Transverse colon (tissue), 4 donors: Measurements from ENCODE around the gene ATP6V1F. TPM values are rescaled to one million over a fixed set of nuclear protein-coding genes. Genes with fewer than 3 reads are reported as not detected.

Source experiments
- DNase-seq: peaks from one replicate; pipeline ENCODE4 v3.0.0-alpha.2; 2019
- H3K27ac ChIP-seq, 4 donors: fragments of 200-600 bp; sonication (generic); 2 replicates each; pipeline ENCODE4 v1.5.1; 2016 to 2018; ENCODE audit warnings: inconsistent platforms in 4 of 4
- H3K27me3 ChIP-seq: fragments of 200-600 bp; sonication (generic); 2 replicates; pipeline ENCODE4 v1.5.1; 2017; ENCODE audit warnings: inconsistent platforms
- H3K36me3 ChIP-seq, 4 donors: fragments of 200-600 bp; sonication (generic); 2 replicates each; pipeline ENCODE4 v1.5.1; 2017 to 2019; ENCODE audit warnings: inconsistent platforms in 4 of 4
- H3K4me1 ChIP-seq, 4 donors: fragments of 200-600 bp; sonication (generic); 2 replicates each; pipeline ENCODE4 v1.5.1; 2017 to 2020; ENCODE audit warnings: inconsistent platforms in 4 of 4
- H3K4me3 ChIP-seq, 4 donors: fragments of 200-600 bp; sonication (generic); 1 replicate in 1 of 4; 2 replicates in 3 of 4; pipeline versions ENCODE4 v1.5.1 to v1.6.1; 2017 to 2019; ENCODE audit warnings: inconsistent platforms in 4 of 4
- H3K9me3 ChIP-seq, 2 donors: fragments of 200-600 bp; sonication (generic); 2 replicates each; pipeline ENCODE4 v1.5.1; 2017 to 2019; ENCODE audit warnings: inconsistent platforms in 2 of 2
- EP300 ChIP-seq: sonication (generic); formaldehyde crosslinking; IDR thresholded peaks from one replicate; pipeline ENCODE4 v1.6.1; 2017; ENCODE audit warnings: antibody characterized with exemption, low read depth
- POLR2A ChIP-seq: fragments of 450-650 bp; IDR thresholded peaks from one replicate; pipeline ENCODE4 v1.6.1; 2016; ENCODE audit warnings: antibody characterized with exemption, mild to moderate bottlenecking, moderate library complexity
- POLR2AphosphoS5 ChIP-seq, 3 donors: sonication (generic); formaldehyde crosslinking; IDR thresholded peaks; one replicate each; pipeline ENCODE4 v1.6.1; 2016; ENCODE audit warnings: antibody characterized with exemption in 3 of 3
- WGBS, 2 donors: methylation state at CpG; one replicate each; pipeline ENCODE4 v1.1.5; 2018; ENCODE audit warnings: low coverage in 1 of 2; 5-methylcytosine and 5-hydroxymethylcytosine counted together
- in situ Hi-C, 4 donors: fragments of 200-750 bp; cut with MboI; loops; one replicate each; pipeline versions ENCODE4 v1.15.0 to v1.15.1; 2017; ENCODE audit warnings: low sequenced_read_pairs in 3 of 4, low pct_ligation_motif_present in 1 of 4, low pct_unique_long_range_greater_than_20kb in 1 of 4
- intact Hi-C: fragments of 100-400 bp; cut with DNase I; formaldehyde crosslinking; loops from one replicate; pipeline ENCODE4 v1.15.1; 2023; ENCODE audit warnings: low total_unique reads
- total RNA-seq, 4 donors: library from RNA; depleted of rRNA; stranded (reverse); fragments of >200 nt; gene quantifications; one replicate each; pipeline ENCODE4 v1.1.0, GENCODE V29; 2016
- TF ChIP-seq, protein P1 (sequence below), 5 experiments: fragments of 200-600 bp in 3 of 5; fragments of 450-650 bp in 2 of 5; sonication (generic) in 3 of 5; IDR thresholded peaks; 1 replicate in 2 of 5; 2 replicates in 3 of 5; pipeline ENCODE4 v1.5.1; 2016 to 2017; ENCODE audit warnings: antibody characterized with exemption in 5 of 5, inconsistent platforms in 3 of 5, mild to moderate bottlenecking in 2 of 5, moderate library complexity in 1 of 5

The ATP6V1F gene
- total RNA-seq, 4 donors from 2014 or later: 25.5 to 128 (median 63.2) TPM

DNA sequence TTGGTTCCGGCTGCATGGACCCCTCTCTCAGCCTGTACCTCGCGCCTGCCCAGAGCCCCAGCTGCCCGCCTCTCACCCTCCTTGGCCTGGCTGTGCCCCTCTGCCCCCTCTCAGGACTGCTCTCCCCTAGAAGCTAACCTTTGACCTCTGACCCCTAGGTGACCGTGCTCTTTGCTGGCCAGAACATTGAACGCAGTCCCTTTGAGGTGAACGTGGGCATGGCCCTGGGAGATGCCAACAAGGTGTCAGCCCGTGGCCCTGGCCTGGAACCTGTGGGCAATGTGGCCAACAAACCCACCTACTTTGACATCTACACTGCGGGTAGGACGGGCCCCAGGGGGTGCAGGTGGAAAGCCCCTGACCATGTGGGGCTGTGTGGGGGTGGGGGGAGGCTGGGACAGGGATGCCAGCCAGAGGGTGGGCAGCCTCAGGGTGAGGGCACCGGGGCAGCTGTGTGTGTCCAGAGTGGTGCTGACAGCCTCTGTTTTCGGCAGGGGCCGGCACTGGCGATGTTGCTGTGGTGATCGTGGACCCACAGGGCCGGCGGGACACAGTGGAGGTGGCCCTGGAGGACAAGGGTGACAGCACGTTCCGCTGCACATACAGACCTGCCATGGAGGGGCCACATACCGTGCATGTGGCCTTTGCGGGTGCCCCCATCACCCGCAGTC is 24.4 kb upstream of the ATP6V1F start:
- H3K9me3 ChIP-seq: no peaks in the 10 kb centered on the region
- WGBS, 2 donors: 92% methylated on average over 19 of the region's 22 CpGs; no CpG with 5 or more reads in 1 of the 2 donors
- no peak overlapping the region for H3K4me3 ChIP-seq
- no peaks in the 10 kb centered on the region for H3K36me3 ChIP-seq
- peaks cover 0 to 19% (median 10%) of the 10 kb centered on the region in 4 donors for H3K4me1 ChIP-seq
- in situ Hi-C loops: no loop called here
- TF ChIP-seq EP300 (no peak), POLR2AphosphoS5 (IDR thresholded peaks at IDR 0.05) (no peak), POLR2A (no peak)
- TF ChIP-seq, protein P1, sequence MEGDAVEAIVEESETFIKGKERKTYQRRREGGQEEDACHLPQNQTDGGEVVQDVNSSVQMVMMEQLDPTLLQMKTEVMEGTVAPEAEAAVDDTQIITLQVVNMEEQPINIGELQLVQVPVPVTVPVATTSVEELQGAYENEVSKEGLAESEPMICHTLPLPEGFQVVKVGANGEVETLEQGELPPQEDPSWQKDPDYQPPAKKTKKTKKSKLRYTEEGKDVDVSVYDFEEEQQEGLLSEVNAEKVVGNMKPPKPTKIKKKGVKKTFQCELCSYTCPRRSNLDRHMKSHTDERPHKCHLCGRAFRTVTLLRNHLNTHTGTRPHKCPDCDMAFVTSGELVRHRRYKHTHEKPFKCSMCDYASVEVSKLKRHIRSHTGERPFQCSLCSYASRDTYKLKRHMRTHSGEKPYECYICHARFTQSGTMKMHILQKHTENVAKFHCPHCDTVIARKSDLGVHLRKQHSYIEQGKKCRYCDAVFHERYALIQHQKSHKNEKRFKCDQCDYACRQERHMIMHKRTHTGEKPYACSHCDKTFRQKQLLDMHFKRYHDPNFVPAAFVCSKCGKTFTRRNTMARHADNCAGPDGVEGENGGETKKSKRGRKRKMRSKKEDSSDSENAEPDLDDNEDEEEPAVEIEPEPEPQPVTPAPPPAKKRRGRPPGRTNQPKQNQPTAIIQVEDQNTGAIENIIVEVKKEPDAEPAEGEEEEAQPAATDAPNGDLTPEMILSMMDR (IDR thresholded peaks at IDR 0.05): no peak
- peaks cover 2% of the 10 kb centered on the region for H3K27me3 ChIP-seq
- intact Hi-C loops: no loop called here
- H3K27ac ChIP-seq: peak overlapping the region in 3 of 4 donors; percentile 29 to 78 (median 48)
- DNase-seq: no peak

DNA sequence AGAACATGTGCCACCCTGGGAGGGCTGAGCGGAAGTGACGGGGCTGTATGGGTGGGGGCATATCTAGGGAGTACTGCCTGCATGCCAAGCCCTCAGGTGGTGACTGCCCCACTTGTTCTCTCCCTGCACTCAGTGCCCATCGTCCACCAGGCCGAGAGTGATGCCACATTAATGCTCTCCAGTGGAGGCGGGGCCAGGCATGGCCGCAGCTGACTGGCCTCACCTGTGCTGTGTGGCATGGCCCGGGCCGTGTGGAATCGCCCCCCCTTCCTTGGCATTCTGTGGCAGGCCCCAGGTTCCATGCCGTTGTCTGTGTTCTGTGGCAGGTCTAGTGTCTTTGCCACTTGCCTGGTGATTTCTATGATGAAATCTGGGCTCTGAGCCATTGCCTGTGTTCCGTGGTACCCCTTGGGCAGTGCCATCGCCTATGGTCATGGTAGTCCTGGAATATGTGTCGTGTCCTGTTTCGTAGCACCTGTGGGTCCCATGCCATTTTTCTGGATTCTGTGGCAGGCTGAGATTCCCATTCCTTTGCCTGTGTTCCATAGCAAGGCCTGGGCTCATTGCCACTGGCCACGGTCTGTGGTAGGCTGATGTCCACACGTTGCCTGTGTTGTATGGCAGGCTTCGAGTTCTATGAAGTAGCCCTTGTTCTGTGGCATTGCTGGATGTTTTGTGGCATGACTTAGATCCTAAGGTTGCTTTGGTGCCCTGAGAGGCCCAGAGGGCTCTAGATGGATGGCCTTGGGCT is 23.5 kb upstream of the ATP6V1F start:
- Histone ChIP-seq H3K4me1 (peaks cover 0 to 11% (median 5%) of the 10 kb centered on the region in 4 donors), H3K4me3 (no peak overlapping the region), H3K27ac (peak overlapping the region in 3 of 4 donors; percentile 39 to 78 (median 48)), H3K9me3 (no peaks in the 10 kb centered on the region), H3K27me3 (no peaks in the 10 kb centered on the region), H3K36me3 (no peaks in the 10 kb centered on the region)
- in situ Hi-C loops (no loop called here), intact Hi-C loops (loop anchor here (1.0 kb wide), 1 partner anchor 97 kb away; no protein-coding TSS in a partner anchor)
- no peak for DNase-seq
- TF ChIP-seq POLR2A (no peak), EP300 (no peak)
- TF ChIP-seq, protein P1 (IDR thresholded peaks at IDR 0.05): no peak
- WGBS, 2 donors: 84% methylated on average over 16 of the region's 17 CpGs; no CpG with 5 or more reads in 1 of the 2 donors

DNA sequence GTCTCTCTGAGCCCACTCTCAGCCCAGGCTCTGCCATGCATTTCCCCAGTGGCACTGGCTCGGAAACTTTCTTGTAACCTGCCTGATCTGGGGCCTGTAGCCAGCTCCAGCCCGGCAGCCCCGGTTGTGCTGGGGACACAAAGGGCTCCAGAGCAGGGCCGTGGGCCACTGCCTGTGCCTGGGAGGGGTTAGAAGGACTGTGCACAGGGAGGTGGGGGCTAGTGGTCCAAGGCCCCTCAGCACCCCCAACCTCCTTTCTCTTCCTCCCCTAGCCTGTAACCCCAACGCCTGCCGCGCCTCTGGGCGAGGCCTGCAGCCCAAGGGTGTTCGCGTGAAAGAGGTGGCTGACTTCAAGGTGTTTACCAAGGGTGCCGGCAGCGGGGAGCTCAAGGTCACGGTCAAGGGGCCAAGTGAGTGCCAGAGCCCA is 22.9 kb upstream of the ATP6V1F start:
- no peak for DNase-seq
- H3K36me3 ChIP-seq: no peaks in the 10 kb centered on the region
- no peaks in the 10 kb centered on the region for H3K27me3 ChIP-seq
- peak overlapping the region in 2 of 4 donors; percentile 39 to 48 for H3K27ac ChIP-seq
- TF ChIP-seq POLR2AphosphoS5 (IDR thresholded peaks at IDR 0.05): no peak
- TF ChIP-seq POLR2A: no peak
- TF ChIP-seq, protein P1 (IDR thresholded peaks at IDR 0.05): no peak
- TF ChIP-seq EP300: no peak
- H3K4me3 ChIP-seq: no peak overlapping the region
- no peaks in the 10 kb centered on the region for H3K9me3 ChIP-seq
- 50% methylated on average over 12 of the region's 13 CpGs; no CpG with 5 or more reads in 1 of the 2 donors for WGBS, 2 donors
- in situ Hi-C loops: no loop called here
- peaks cover 0 to 10% (median 3%) of the 10 kb centered on the region in 4 donors for H3K4me1 ChIP-seq
- intact Hi-C loops: loop anchor here (1.0 kb wide), 1 partner anchor 97 kb away; no protein-coding TSS in a partner anchor
